Renal cortical epithelial cell (primary cell): ENCODE results near the gene WDR86. TPM values are rescaled to one million over a fixed set of nuclear protein-coding genes. Genes with fewer than 3 reads are reported as not detected.
A peak's percentile ranks its signal among the peaks of the same experiment; 100 is the strongest.

Source experiments
- DNase-seq: peaks from one replicate; pipeline ENCODE4 v3.0.0-alpha.2; 2011; ENCODE audit warnings: low read depth
- total RNA-seq: library from RNA; depleted of rRNA; stranded (reverse); fragments of >200 nt; gene quantifications from 2 replicates; pipeline ENCODE4 v1.2.3, GENCODE V29; 2014

WDR86 gene
- total RNA-seq, 1 donor from 2014 or later = 1.5 TPM

- no peak for DNase-seq
These were observed 3.6 kb downstream of the WDR86 start for GRCh38 chr7:151406051-151406875.

- no peak for DNase-seq
These were observed 4.2 kb downstream of the WDR86 start for GRCh38 chr7:151405588-151405987.

DNA sequence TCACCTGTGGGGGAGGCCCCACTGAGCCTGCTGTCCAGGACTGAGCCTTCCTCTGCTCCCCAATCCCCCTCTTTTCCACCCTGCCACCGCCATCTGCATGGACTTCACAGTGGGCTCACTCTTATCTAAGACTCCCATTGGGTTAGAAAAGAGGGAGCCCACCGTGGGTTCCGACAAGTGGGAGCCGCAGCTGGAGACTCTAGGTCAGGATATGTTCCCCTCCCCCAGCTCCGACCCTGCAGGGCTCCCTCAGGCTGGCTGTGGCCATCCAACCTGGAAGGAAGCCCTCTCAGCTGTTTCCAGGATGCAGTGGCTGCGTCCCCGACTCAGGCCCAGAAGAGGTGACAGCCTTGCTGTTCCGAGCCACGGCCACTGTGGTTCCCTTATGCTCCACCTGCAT, 4.8 kb downstream of the WDR86 start:
- no peak for DNase-seq

DNA sequence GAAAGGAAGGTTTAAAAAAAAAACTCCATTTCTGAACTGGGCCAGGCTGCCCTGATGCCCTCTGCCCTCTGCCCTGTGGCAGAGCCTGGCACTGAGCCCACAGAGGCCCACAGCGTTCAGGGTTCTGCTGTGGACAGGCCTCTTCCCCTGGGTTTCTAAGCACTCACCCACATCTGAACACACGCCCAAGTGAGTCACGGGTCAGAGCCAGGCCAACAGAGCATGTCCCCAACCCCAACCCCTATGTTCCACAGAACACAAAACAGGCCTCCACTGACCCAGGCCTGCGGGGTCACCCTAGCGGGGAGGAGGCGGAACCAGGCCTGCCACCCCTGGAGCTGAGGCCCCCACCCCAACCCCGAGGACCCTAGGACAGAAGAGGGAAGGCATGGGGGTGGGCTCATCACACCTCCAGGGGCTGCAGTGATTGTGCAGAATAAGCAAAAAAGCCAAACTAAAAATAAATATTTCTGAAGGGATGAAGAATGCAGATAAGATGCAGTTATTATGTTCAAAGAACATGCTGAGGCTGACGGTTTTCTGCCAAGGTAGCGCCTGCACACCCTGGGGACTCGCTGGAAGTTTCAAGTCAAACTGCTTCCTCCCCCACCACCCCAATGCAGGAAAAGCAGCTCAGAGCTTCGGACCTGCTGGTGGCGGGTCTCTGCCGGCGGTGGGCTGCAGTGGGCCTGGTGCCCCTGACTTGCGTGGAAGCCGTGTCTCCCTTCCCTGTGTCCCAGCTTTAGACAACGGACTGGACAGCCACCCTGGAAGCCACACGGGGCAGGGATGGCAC, 5.4 kb downstream of the WDR86 start:
- peak; percentile 22 for DNase-seq

- DNase-seq = peak; percentile 15
These were observed 6.1 kb downstream of the WDR86 start for GRCh38 chr7:151403764-151404163.

GRCh38 chr7:151402029-151402835, 7.6 kb downstream of the WDR86 start:
- DNase-seq = no peak

GRCh38 chr7:151400626-151401315, 9.1 kb downstream of the WDR86 start:
- DNase-seq = peak; percentile 11

- DNase-seq = no peak
These were observed 9.9 kb downstream of the WDR86 start for GRCh38 chr7:151399906-151400305.

- DNase-seq = no peak
These were observed 10.6 kb downstream of the WDR86 start for GRCh38 chr7:151399305-151399601.

DNA sequence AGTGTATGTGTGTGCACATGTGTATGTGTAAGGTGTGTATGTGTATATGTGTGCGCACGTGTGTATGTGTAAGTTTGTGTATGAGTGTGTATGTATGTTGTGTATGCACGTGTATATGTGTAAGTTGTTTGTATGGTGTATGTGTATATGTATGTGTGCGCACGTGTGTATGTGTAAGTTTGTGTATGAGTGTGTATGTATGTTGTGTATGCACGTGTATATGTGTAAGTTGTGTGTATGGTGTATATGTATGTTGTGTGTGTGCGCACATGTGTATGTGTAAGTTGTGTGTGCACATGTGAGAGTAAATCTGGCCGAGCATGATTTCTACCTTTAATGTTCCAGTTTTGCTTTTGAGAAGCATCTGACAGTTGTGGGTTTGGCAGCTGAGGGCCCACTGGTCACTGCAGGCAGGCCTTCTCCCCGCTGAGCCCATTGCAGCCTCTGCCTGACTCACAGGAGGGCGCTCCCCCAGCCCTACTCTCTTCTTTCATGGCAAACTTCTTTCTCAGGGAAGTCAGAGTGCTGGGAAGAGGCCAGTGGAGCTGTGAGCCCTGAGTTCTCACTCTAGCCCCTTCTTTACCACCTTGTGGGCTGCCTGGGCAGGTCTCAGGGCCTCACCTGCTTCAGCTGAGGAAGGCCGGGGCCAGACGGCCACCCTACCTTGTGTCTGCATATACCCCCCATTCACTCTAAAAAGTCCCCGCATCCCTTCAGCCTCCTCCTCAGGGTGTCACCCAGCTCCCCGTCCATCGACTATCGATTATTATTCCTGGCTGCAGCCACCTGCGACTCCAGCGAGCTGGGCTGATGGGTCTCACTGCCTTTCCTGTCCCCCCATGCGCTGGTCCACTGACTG, 11.2 kb downstream of the WDR86 start:
- no peak for DNase-seq

DNA sequence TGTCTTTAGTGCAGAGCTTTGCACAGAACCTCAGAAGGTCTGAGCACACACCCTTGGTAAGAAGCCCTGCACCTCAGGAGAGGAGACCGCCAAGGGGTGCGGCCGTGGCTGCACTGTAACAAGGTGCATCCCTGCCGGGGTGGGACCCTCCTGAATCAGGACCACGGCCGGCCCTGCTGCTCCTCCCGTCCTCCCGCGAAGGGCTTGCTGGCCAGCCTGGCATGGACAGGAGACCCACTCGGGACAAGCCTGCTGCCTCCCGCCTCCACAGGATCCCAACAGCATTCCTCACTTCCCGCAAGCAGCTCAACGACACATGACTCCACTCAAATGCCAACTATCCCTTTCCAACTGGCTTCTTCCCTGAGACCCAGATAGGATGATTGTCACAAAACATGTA, 12.8 kb downstream of the WDR86 start:
- DNase-seq = no peak

DNA sequence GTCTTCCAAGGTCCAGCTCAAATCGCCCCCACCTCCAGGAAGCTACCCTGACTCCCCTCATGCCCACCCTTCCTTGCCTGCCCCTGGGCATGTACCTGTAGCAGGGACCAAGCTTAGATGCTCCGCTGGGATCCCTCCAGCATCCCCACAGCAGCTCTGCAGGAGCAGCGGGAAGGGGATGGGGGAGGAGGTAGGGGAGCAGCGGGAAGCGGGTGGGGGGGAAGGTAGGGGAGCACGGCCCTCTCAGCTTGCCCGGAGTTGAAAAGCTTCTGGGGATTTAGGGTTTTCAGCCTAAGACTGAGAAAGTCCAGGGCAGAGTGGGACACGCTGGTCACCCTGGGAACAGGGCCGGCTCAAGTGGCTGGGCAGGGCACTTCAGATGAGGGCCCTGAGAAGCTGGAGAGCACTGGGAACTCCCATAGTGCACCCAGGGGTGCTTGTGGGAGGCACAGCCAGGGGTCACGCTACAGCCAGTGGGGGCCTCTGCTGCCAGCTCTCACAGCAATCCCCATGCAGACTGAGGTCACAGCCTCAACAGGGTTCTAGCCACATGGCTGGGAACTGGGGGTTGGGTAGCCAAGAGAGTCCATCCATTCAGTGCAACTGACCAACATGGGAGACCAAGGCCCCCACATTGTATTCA, 13.4 kb downstream of the WDR86 start:
- no peak for DNase-seq

GRCh38 chr7:151395036-151395367, 14.8 kb downstream of the WDR86 start:
- DNase-seq = no peak

- no peak for DNase-seq
These were observed 15.5 kb downstream of the WDR86 start for GRCh38 chr7:151394076-151395035.

DNA sequence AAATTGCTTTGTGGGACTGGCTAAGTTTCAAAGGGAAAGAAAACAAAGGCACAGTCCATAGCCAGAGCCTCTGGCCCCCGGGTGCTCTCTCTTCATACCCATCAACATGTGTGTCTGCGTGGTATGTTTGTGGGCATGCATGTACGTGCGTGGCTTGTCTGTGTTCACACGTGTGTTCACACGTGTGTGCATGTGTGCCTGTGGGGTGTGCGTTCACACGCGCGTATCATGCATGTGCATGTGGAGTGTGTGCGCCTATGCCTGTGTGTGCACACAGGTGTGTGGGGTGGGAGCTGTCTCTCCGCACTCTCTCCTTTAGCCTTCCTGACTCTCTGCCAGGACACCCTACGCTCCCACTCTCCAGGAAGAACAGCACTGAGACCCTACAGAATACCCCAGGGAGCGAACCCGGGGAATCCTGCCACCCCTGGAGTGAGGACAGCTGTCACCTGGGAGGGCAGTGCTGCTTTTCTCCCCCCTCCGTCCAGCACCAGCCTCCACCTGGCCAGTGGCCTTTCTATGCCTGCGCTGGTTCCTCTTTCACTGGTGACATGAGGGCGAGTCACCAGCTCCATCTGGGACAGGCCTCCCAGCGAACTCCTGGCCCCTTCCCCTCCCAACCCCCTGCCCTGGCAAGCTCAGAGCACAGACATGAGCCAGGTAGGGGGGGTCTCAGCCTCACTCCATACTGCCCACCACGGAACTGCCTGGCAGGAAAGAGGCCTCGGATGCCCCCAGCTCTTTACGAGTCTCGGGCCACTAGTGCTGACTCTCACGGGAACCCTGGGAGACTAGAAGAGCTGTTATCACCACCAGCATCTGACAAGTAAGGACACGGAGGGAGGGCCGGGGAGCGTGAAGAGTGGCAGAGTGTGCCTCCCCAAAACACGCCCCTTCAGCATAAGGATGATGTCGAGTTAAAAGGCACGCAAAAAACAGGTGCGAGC, 16.5 kb downstream of the WDR86 start:
- no peak for DNase-seq

DNA sequence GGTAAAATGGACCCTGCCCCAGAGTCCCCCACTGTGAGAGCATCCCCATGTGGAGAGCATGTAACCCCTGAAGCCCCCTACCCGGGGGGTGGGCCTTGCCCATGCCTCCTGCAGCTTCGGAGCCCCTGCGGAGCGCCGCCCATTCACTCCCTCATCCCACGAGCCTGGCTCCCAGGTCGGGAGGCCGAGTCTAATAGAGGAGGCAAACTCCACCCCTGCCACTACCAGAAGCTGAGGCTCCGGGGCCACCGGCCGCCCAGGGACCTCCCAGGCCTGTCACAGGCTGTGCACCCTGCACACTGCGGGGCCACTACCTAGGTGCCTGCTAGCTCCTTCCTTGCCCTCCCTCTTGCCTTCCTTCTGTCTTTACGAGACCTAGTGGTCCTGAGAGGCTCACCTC, 17.4 kb downstream of the WDR86 start:
- DNase-seq = no peak

- no peak for DNase-seq
These were observed 17.8 kb downstream of the WDR86 start for GRCh38 chr7:151392002-151392401.

DNA sequence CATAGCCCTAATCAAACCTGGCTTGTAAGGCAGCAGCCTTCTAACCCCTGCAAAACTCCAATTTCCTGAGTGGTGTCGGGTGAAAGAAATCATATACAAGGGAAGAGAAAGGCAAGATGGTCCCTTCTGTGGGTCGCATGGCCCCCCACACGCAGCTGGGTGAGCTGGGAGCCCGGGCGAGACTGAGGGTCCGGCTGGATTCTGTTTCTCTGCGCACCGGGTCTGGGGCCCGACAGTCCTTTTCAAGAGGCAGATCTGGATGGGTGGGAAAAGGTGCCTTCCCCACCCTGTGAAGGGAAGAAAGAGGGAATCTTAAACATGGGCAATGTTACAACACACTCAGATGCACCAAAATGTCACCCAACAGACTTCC, 18.5 kb downstream of the WDR86 start:
- no peak for DNase-seq
